Subcutaneous adipose tissue (tissue), 4 donors: Measurements from ENCODE around the gene IL3RA. TPM values are rescaled to one million over a fixed set of nuclear protein-coding genes. Genes with fewer than 3 reads are reported as not detected.

Source experiments
- total RNA-seq, 4 donors: library from RNA; depleted of rRNA; stranded (reverse); fragments of >200 nt; gene quantifications; one replicate each; pipeline ENCODE4 v1.1.0, GENCODE V29; 2016
- TF ChIP-seq, protein P1 (sequence below): fragments of 450-650 bp; IDR thresholded peaks from one replicate; pipeline ENCODE4 v1.5.1; 2016; ENCODE audit warnings: low read depth, mild to moderate bottlenecking, control low read depth, antibody characterized with exemption, moderate library complexity

The IL3RA gene
- total RNA-seq, 4 donors from 2014 or later = 5.3 to 23.5 (median 13.2) TPM

DNA sequence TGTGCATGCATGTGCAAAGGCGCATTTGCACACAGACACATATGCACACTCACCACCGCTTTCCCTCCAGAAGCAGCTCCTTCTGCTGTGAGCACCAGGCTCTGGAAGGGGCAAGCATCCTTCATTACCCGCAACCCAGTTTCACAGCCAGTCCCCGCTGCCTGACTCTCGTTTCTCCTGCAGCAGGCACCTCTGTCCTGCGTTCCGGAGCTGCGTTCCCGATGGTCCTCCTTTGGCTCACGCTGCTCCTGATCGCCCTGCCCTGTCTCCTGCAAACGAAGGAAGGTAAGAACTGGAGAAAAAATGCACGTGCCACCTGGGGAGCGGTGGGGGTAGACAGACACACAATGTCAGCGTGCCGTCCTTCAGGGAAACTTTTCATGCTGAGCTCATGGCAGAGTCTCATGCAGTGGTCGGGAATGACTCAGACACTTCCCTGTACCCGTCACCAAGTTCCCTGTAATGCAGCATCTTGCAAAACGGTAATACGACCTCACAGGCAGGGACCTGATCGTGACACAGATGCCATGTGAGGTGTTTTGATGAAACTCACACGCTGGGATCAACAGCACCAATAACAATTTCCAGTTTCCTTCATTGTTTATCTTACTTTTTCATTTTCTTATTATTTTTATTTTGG, 5.1 kb downstream of the IL3RA start:
- TF ChIP-seq, protein P1, sequence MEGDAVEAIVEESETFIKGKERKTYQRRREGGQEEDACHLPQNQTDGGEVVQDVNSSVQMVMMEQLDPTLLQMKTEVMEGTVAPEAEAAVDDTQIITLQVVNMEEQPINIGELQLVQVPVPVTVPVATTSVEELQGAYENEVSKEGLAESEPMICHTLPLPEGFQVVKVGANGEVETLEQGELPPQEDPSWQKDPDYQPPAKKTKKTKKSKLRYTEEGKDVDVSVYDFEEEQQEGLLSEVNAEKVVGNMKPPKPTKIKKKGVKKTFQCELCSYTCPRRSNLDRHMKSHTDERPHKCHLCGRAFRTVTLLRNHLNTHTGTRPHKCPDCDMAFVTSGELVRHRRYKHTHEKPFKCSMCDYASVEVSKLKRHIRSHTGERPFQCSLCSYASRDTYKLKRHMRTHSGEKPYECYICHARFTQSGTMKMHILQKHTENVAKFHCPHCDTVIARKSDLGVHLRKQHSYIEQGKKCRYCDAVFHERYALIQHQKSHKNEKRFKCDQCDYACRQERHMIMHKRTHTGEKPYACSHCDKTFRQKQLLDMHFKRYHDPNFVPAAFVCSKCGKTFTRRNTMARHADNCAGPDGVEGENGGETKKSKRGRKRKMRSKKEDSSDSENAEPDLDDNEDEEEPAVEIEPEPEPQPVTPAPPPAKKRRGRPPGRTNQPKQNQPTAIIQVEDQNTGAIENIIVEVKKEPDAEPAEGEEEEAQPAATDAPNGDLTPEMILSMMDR = no peak

- TF ChIP-seq, protein P1 = no peak
These were observed 15.6 kb downstream of the IL3RA start for GRCh38 chrX:1351981-1352714.

DNA sequence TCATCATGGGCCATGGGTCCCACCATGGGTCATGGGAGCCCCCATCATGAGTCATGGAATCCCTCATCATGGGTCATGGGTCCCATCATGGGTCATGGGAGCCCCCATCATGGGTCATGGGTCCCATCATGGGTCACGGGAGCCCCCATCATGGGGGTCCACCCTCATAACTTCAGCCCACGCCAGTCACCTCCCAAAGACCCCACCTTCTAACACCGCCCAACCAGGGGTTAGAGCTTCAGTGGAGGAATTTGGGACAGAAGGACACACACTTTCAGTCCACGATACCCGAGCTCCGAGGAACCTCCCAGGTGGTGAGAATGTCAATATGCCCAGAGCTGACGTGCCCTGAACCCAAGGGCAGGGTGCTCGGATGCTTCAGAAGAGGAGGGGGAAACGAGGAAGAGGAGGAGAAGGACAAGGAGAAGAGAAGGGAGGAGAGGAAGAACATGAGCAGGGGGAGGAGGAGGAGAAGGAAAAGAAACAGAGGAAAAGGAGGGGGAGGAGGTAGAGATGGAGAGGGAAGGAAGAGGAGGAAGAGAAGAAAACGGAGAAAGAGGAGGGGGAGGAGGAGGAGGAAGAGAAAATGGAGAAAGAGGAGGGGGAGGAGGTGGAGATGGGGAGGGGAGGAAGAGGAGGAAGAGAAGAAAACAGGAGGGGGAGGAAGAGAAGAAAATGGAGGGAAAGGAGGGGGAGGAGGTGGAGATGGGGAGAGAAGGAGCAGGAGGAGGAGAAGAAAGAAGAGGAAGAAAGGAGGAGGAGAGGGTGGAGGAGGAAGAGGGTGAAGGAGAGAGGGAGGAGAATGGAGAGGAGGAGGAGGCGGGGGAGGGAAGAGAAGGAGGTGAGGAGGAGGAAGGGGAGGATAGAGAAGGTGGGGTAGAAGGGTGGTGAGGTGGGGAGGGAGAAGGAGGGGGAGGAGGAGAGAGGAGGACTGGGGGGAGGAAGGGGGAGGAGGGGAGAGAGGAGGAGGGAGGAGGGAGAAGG, 17.7 kb downstream of the IL3RA start:
- TF ChIP-seq, protein P1 = no peak

DNA sequence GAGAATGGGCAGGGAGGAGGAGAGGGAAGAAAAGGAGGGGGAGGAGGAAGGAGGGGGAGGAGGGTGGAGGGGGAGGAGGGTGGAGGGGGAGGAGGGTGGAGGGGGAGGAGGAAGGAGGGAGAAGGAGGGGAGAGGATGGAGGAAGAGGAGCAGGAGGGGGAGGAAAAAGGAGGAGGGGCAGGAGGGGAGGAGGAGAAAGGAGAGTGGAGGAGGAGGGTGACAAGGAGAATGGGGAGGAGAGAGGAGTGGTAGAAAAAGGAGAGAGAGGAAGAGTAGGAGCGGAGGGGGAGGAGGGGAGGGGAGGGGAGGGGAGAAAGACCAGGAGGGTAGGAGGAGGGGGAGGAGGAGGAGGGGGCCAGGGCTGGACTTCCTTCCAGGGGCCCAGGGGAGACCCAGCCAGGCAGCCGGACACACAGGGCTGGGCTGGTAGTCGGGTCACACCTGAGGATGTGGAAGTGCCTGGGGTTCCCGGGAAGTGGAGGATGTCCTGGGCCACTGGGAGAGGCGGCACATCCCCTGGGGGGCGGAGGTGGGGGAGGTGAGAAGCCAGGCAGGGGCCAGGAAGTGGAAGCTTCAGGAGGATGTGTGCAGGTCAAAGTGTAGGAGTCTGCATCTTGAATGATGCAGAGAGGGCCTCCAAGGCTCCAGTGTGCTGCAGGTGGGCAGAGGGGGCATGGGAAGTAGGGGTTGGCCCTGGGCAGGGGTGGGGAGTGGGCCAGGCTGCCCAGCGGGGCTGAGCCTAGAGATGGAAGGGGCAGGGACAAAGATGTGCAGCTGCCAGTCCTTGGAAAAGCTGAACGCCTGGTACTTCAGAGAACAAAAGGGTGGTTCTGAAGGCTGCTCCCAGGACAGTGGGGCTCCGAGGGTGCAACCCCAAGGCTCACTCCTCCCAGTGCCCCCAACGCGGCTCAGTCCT, 18.8 kb downstream of the IL3RA start:
- TF ChIP-seq, protein P1 = no peak

DNA sequence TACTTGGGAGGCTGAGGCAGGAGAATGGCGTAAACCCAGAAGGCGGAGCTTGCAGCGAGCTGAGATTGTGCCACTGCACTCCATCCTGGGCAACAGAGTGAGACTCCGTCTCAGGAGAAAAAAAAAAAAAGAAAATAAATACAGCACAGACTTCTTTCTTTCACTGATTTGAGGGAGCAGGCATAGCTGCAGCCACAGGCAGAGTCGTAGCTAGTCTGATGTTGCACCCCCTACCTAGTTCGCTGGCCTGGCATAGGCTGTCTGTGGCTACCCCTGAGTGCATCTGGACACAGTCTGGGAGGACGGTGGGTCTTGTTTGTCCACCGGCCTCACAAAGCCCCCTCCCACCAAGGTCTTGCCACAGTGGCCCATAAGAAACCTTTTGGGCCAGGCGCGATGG, 21.4 kb downstream of the IL3RA start:
- TF ChIP-seq, protein P1 = no peak

DNA sequence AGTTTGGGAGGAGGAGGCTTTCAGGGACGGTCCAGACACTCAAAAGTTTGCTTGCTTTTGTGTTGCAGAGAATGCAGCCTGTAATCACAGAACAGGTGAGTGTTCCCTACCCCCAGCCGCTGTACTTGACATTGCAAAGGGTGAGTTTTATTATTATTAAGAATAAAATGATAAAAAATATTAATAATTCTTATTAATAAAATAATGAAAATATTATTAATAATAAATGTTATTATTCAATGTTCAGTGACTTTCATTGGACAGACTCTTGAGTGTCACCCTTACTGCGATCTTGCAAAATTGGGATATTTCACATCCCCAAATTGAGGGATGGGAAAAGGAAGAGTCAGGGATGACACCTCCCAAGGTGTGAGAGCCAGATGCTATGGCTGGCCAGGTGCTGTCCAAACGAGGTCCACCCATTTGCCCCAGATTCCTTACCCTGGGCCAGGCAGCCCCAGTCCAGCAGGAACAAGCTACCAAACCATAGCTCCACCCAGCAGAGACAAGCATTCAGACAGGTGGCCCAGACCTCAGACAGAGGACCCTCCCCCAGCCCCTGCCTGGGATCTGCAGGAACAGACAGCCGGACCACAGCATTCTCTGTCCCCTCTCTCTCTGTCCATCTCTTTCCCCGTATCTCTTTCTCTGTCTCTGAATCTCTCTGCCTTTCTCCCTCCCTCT, 22.4 kb downstream of the IL3RA start:
- TF ChIP-seq, protein P1 = no peak
